Neuronal stem cell (in vitro differentiated cells): ENCODE measurements around the gene CDC20B.
"Not testable (repeated sequence)": the region's sequence is repeated elsewhere in the genome, so short reads cannot be mapped to it uniquely, and the experiment has no call there.

Experiments
- DNase-seq: peaks from one replicate; pipeline ENCODE4 v3.0.0-alpha.2; 2013; ENCODE audit warnings: low spot score
- H2AFZ ChIP-seq: one replicate; pipeline ENCODE4 v1.6.1; 2013; ENCODE audit warnings: mild to moderate bottlenecking, low read length, inconsistent platforms
- H2AK5ac ChIP-seq: 2 replicates; pipeline ENCODE4 v1.6.1; 2013; ENCODE audit warnings: low read depth, mild to moderate bottlenecking, inconsistent platforms, low read length, moderate library complexity, mixed read lengths
- H2BK120ac ChIP-seq: 2 replicates; pipeline ENCODE4 v1.6.1; 2013; ENCODE audit warnings: low read depth, mild to moderate bottlenecking, inconsistent platforms, low read length, moderate library complexity, mixed read lengths
- H2BK12ac ChIP-seq: one replicate; pipeline ENCODE4 v1.6.1; 2013; ENCODE audit warnings: low read length, inconsistent platforms
- H2BK15ac ChIP-seq: 2 replicates; pipeline ENCODE4 v1.6.1; 2013; ENCODE audit warnings: mild to moderate bottlenecking, low read length, inconsistent platforms, mixed read lengths
- H2BK5ac ChIP-seq: one replicate; pipeline ENCODE4 v1.6.1; 2013; ENCODE audit warnings: inconsistent platforms, mild to moderate bottlenecking, low read length, moderate library complexity
- H3K14ac ChIP-seq: one replicate; pipeline ENCODE4 v1.6.1; 2013; ENCODE audit warnings: low read length, inconsistent platforms
- H3K18ac ChIP-seq: 2 replicates; pipeline ENCODE4 v1.6.1; 2013; ENCODE audit warnings: low read length, inconsistent platforms
- H3K23ac ChIP-seq: 2 replicates; pipeline ENCODE4 v1.6.1; 2013; ENCODE audit warnings: low read depth, mild to moderate bottlenecking, mixed read lengths, low read length, inconsistent platforms; ENCODE audit not compliant: poor library complexity
- H3K27ac ChIP-seq: replicated peaks from 3 replicates; pipeline ENCODE4 v1.5.1; 2013; ENCODE audit warnings: low read length, inconsistent platforms
- H3K27me3 ChIP-seq, 3 experiments: 2 replicates each; pipeline ENCODE4 v1.6.1; 2013; ENCODE audit warnings: low read length in 3 of 3, mild to moderate bottlenecking in 2 of 3, inconsistent platforms in 1 of 3, low read depth in 1 of 3, mixed read lengths in 1 of 3, moderate library complexity in 1 of 3; ENCODE audit not compliant: control insufficient read depth in 3 of 3, insufficient read depth in 3 of 3
- H3K36me3 ChIP-seq, 2 donors: replicated peaks in 1 of 2; 2 replicates each; pipeline ENCODE4 v1.6.1; 2013; ENCODE audit warnings: low read length in 2 of 2; ENCODE audit not compliant: control insufficient read depth in 2 of 2, insufficient read depth in 2 of 2
- H3K4ac ChIP-seq: 2 replicates; pipeline ENCODE4 v1.6.1; 2013; ENCODE audit warnings: inconsistent platforms, mild to moderate bottlenecking, low read length, moderate library complexity
- H3K4me1 ChIP-seq, 2 donors: 1 replicate in 1 of 2; 2 replicates in 1 of 2; pipeline ENCODE4 v1.6.1; 2013; ENCODE audit warnings: low read length in 2 of 2, low read depth in 1 of 2; ENCODE audit not compliant: control insufficient read depth in 2 of 2, insufficient read depth in 1 of 2
- H3K4me2 ChIP-seq: one replicate; pipeline ENCODE4 v1.6.1; 2013; ENCODE audit warnings: mild to moderate bottlenecking, low read length, inconsistent platforms; ENCODE audit not compliant: insufficient read depth, poor library complexity, severe bottlenecking
- H3K4me3 ChIP-seq, 2 donors: 2 replicates each; pipeline ENCODE4 v1.5.1; 2013; ENCODE audit warnings: low read length in 2 of 2, mild to moderate bottlenecking in 2 of 2, inconsistent platforms in 1 of 2, moderate library complexity in 1 of 2
- H3K79me1 ChIP-seq: one replicate; pipeline ENCODE4 v1.6.1; 2013; ENCODE audit warnings: low read depth, mild to moderate bottlenecking, inconsistent platforms, low read length, moderate library complexity
- H3K9ac ChIP-seq: one replicate; pipeline ENCODE4 v1.6.1; 2013; ENCODE audit warnings: mild to moderate bottlenecking, low read depth, low read length, inconsistent platforms; ENCODE audit not compliant: poor library complexity
- H3K9me3 ChIP-seq, 2 donors: replicated peaks in 1 of 2; 2 replicates each; pipeline versions ENCODE3 to v1.6.1; 2013; ENCODE audit warnings: low read length in 2 of 2, mild to moderate bottlenecking in 2 of 2, inconsistent platforms in 1 of 2, low read depth in 1 of 2, mixed read lengths in 1 of 2, moderate library complexity in 1 of 2; ENCODE audit not compliant: control insufficient read depth in 2 of 2, insufficient read depth in 1 of 2
- H4K8ac ChIP-seq: one replicate; pipeline ENCODE4 v1.6.1; 2013; ENCODE audit warnings: low read depth, mild to moderate bottlenecking, inconsistent platforms, low read length, moderate library complexity
- H4K91ac ChIP-seq: one replicate; pipeline ENCODE4 v1.6.1; 2013; ENCODE audit warnings: low read length, low read depth, mild to moderate bottlenecking, inconsistent platforms; ENCODE audit not compliant: poor library complexity
- WGBS, 2 donors: extraction: QIAGEN DNeasy Blood & Tissue Kit; methylation state at CpG; one replicate each; pipeline ENCODE4 v1.1.7; 2013; ENCODE audit warnings: missing lambda C conversion rate in 2 of 2, mixed read lengths in 1 of 2; ENCODE audit not compliant: insufficient read length in 2 of 2, insufficient replicate concordance in 1 of 2; ENCODE audit errors: extremely low coverage in 2 of 2; 5-methylcytosine and 5-hydroxymethylcytosine counted together

CDC20B gene

GRCh38 chr5:55105976-55106375, 67.0 kb downstream of the CDC20B start:
- not testable (repeated sequence) for H3K9me3 ChIP-seq, H4K8ac ChIP-seq, DNase-seq, H3K18ac ChIP-seq, H3K4me1 ChIP-seq, H3K23ac ChIP-seq, H3K27ac ChIP-seq, H2AK5ac ChIP-seq, H3K14ac ChIP-seq, H3K36me3 ChIP-seq, H3K4ac ChIP-seq, H3K9ac ChIP-seq, H3K79me1 ChIP-seq, H3K4me3 ChIP-seq, H2BK5ac ChIP-seq, H2BK15ac ChIP-seq, H3K27me3 ChIP-seq, H2BK12ac ChIP-seq, H3K4me2 ChIP-seq, H2BK120ac ChIP-seq, H2AFZ ChIP-seq, H4K91ac ChIP-seq

DNA sequence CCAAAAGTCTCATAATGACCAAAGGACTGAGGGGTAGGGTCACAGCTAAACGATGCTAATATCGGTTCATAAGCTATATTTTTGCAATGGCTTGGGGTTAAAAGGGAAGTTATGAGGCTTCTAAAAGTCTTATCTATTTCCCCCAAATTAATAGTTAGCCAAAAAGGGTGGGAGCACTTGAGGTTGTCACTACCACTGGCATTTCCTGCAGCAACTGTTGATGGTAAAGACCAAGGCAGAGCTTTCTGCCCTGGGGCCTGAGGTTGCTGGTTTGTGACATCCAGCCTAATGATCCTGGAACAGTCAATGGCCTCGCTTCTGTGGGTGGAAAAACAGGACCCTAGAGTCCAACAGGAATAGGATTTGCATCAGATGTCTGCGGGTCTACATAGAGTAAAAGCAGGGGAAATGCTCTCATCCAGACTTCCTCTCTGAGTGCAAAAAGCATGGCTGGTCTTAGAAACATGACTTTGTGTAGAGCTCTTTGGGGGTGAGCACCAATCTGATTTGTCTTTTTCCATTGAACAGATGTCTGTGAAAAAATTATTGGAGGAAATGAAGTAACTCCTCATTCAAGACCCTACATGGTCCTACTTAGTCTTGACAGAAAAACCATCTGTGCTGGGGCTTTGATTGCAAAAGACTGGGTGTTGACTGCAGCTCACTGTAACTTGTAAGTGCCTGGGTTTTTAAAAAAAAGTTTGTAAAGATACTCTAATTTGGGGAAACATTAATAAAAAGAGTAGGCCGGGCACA, 67.9 kb downstream of the CDC20B start:
- Histone ChIP-seq H3K4me1 (peaks cover 1 to 4% of the 10 kb centered on the region in 2 donors), H3K27ac (no peak overlapping the region), H2AFZ (no peak overlapping the region), H4K91ac (no peak overlapping the region), H2BK120ac (no peak overlapping the region), H2BK12ac (no peak overlapping the region), H3K14ac (no peak overlapping the region), H3K4me2 (no peak overlapping the region), H3K23ac (no peak overlapping the region), H2BK15ac (no peak overlapping the region), H4K8ac (no peak overlapping the region), H3K9ac (no peak overlapping the region), H3K4ac (no peak overlapping the region), H3K4me3 (no peak overlapping the region), H3K36me3 (no peaks in the 10 kb centered on the region), H2AK5ac (no peak overlapping the region), H3K79me1 (no peaks in the 10 kb centered on the region), H3K9me3 (no peaks in the 10 kb centered on the region), H3K18ac (no peak overlapping the region), H2BK5ac (no peak overlapping the region), H3K27me3 (peaks cover 0 to 3% (median 0%) of the 10 kb centered on the region in 3 experiments)
- WGBS, 2 donors: no CpG with 5 or more reads among the region's 5 CpGs
- DNase-seq: no peak

DNA sequence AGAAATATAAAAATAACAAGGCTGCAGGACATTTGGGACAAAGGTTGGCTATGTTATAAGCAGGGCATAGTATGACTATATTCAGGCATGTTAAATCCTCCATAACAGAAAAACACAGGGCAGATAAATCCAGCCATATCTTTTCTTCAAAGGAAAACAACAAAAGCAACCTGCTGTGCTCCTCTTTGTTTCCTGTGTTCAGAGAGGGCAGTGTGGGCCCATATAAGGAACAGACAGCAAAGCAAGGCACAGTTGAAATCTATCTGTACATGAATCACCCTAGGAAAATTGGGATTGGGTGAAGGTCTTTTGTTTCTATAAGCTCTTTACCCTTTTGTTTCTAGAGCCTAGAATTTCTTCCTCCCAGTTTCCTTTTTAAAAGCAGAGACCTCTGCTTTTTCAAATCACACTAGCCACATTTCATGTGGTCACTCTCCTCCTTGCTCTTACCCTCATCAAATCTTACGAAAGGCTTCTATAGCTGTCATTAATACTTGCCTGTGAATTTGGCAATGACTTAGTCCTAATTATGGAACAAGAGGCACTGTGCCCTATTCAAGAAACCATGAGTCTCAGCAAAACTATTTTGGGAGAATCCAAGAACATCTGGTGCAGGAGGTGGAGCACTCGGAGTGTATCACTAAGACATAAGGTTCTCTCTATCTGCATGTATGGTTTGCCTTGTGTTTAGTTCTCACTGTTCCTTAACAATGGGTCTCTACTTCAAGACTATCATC, 68.8 kb downstream of the CDC20B start:
- H3K4me1 ChIP-seq: peaks cover 0 to 4% of the 10 kb centered on the region in 2 donors
- H3K79me1 ChIP-seq: no peaks in the 10 kb centered on the region
- H3K27ac ChIP-seq: no peak overlapping the region
- H3K4ac ChIP-seq: no peak overlapping the region
- H2BK12ac ChIP-seq: no peak overlapping the region
- H3K9me3 ChIP-seq: no peaks in the 10 kb centered on the region
- H3K14ac ChIP-seq: no peak overlapping the region
- H3K9ac ChIP-seq: no peak overlapping the region
- H2AK5ac ChIP-seq: no peak overlapping the region
- no peak overlapping the region for H3K4me3 ChIP-seq
- H3K18ac ChIP-seq: no peak overlapping the region
- H2BK15ac ChIP-seq: no peak overlapping the region
- DNase-seq: peak; percentile 20
- no peaks in the 10 kb centered on the region for H3K36me3 ChIP-seq
- no peak overlapping the region for H2BK5ac ChIP-seq
- no peak overlapping the region for H2BK120ac ChIP-seq
- no peak overlapping the region for H4K91ac ChIP-seq
- H3K27me3 ChIP-seq: peaks cover 0 to 2% (median 0%) of the 10 kb centered on the region in 3 experiments
- WGBS, 2 donors: no CpG with 5 or more reads among the region's 2 CpGs
- no peak overlapping the region for H3K4me2 ChIP-seq
- no peak overlapping the region for H3K23ac ChIP-seq
- H2AFZ ChIP-seq: no peak overlapping the region
- no peak overlapping the region for H4K8ac ChIP-seq

- Histone ChIP-seq H4K91ac (no peak within 1 kb of the TSS), H3K36me3 (no peaks in the 10 kb centered on the region), H3K27ac (no peak within 1 kb of the TSS), H3K79me1 (no peaks in the 10 kb centered on the region), H3K9ac (no peak within 1 kb of the TSS), H2BK12ac (no peak within 1 kb of the TSS), H3K23ac (no peak within 1 kb of the TSS), H3K14ac (no peak within 1 kb of the TSS), H3K4ac (no peak within 1 kb of the TSS), H2AFZ (no peak within 1 kb of the TSS), H2BK120ac (no peak within 1 kb of the TSS), H2BK5ac (no peak within 1 kb of the TSS), H3K4me2 (no peak within 1 kb of the TSS), H2AK5ac (no peak within 1 kb of the TSS), H3K27me3 (no peaks in the 10 kb centered on the region), H3K18ac (no peak within 1 kb of the TSS), H4K8ac (no peak within 1 kb of the TSS), H3K4me1 (peaks cover 0 to 4% of the 10 kb centered on the region in 2 donors), H3K4me3 (no peak within 1 kb of the TSS), H3K9me3 (no peaks in the 10 kb centered on the region), H2BK15ac (no peak within 1 kb of the TSS)
- DNase-seq: no peak
- no CpG with 5 or more reads among the region's 3 CpGs for WGBS, 2 donors
These were observed 70.6 kb downstream of the CDC20B start, which contains the start of gene GZMA for GRCh38 chr5:55102348-55102747. Gene GZMA (plus strand): TSS chr5:55102646. CDS start chr5:55102683, 37 bp downstream.
